Neural progenitor cell (in vitro differentiated cells): ENCODE results near the gene FUZ. TPM values are rescaled to one million over a fixed set of nuclear protein-coding genes. Genes with fewer than 3 reads are reported as not detected.
A peak's percentile ranks its signal among the peaks of the same experiment; 100 is the strongest.

Source experiments
- DNase-seq: peaks from one replicate; pipeline ENCODE4 v3.0.0-alpha.2; 2016; ENCODE audit warnings: low spot score
- H2AFZ ChIP-seq: fragments of 200-600 bp; sonication (generic); replicated peaks from 2 replicates; pipeline ENCODE4 v1.6.1; 2016; ENCODE audit warnings: antibody characterized with exemption
- H3F3A ChIP-seq: fragments of 200-600 bp; sonication (generic); 2 replicates; pipeline ENCODE4 v1.6.1; 2016; ENCODE audit warnings: antibody characterized with exemption, low read depth
- H3K27ac ChIP-seq: fragments of 200-600 bp; sonication (generic); 2 replicates; pipeline ENCODE4 v1.5.1; 2016; ENCODE audit warnings: mild to moderate bottlenecking
- H3K27me3 ChIP-seq: fragments of 200-600 bp; sonication (generic); 2 replicates; pipeline ENCODE4 v1.6.1; 2016; ENCODE audit warnings: mild to moderate bottlenecking, moderate library complexity
- H3K36me3 ChIP-seq: fragments of 200-600 bp; sonication (generic); 2 replicates; pipeline ENCODE4 v1.5.1; 2016
- H3K4me1 ChIP-seq: fragments of 200-600 bp; sonication (generic); 2 replicates; pipeline ENCODE4 v1.6.1; 2016; ENCODE audit warnings: mixed run types
- H3K4me2 ChIP-seq: fragments of 200-600 bp; sonication (generic); 2 replicates; pipeline ENCODE4 v1.6.1; 2016
- H3K4me3 ChIP-seq: fragments of 200-600 bp; sonication (generic); 2 replicates; pipeline ENCODE4 v1.5.1; 2016
- H3K79me2 ChIP-seq: fragments of 200-600 bp; sonication (generic); 2 replicates; pipeline ENCODE4 v1.6.1; 2016; ENCODE audit warnings: low read depth
- H3K9ac ChIP-seq: fragments of 200-600 bp; sonication (generic); 2 replicates; pipeline ENCODE4 v1.6.1; 2016
- H3K9me3 ChIP-seq: fragments of 200-600 bp; sonication (generic); 2 replicates; pipeline ENCODE4 v1.5.1; 2016; ENCODE audit warnings: low read depth
- H4K20me1 ChIP-seq: fragments of 200-600 bp; sonication (generic); 2 replicates; pipeline ENCODE4 v1.6.1; 2016; ENCODE audit warnings: low read depth
- H3K27ac Mint-ChIP-seq: 3 replicates; pipeline ENCODE4 v1.8.0; 2021; ENCODE audit warnings: mixed read lengths
- H3K27me3 Mint-ChIP-seq: 2 replicates; pipeline ENCODE4 v1.8.0; 2022; ENCODE audit warnings: low read depth, mild to moderate bottlenecking, inconsistent platforms, moderate library complexity, mixed read lengths; ENCODE audit not compliant: insufficient read depth
- H3K36me3 Mint-ChIP-seq: 3 replicates; pipeline ENCODE4 v1.8.0; 2021; ENCODE audit warnings: mixed read lengths
- H3K4me1 Mint-ChIP-seq: 3 replicates; pipeline ENCODE4 v1.8.0; 2021; ENCODE audit warnings: mixed read lengths
- H3K4me3 Mint-ChIP-seq: 3 replicates; pipeline ENCODE4 v1.8.0; 2021; ENCODE audit warnings: mild to moderate bottlenecking, moderate library complexity, mixed read lengths
- H3K9me3 Mint-ChIP-seq: 3 replicates; pipeline ENCODE4 v1.8.0; 2020; ENCODE audit warnings: mixed read lengths
- EZH2 ChIP-seq: fragments of 200-600 bp; sonication (generic); IDR thresholded peaks from 2 replicates; pipeline ENCODE4 v1.6.1; 2017; ENCODE audit warnings: antibody characterized with exemption, mild to moderate bottlenecking, moderate library complexity
- EZH2phosphoT487 ChIP-seq: fragments of 200-600 bp; sonication (generic); IDR thresholded peaks from 2 replicates; pipeline ENCODE4 v1.6.1; 2017; ENCODE audit warnings: antibody characterized with exemption
- total RNA-seq: library from RNA; depleted of rRNA; stranded (reverse); fragments of >200 nt; gene quantifications from 2 replicates; pipeline ENCODE4 v1.2.3, GENCODE V29; 2015; ENCODE audit warnings: low replicate concordance
- TF ChIP-seq, protein P1 (sequence below): fragments of 200-600 bp; sonication (generic); IDR thresholded peaks from 2 replicates; pipeline ENCODE4 v1.5.1; 2017; ENCODE audit warnings: antibody characterized with exemption, mild to moderate bottlenecking

FUZ gene
- total RNA-seq, 1 donor from 2014 or later = 24.6 TPM

DNA sequence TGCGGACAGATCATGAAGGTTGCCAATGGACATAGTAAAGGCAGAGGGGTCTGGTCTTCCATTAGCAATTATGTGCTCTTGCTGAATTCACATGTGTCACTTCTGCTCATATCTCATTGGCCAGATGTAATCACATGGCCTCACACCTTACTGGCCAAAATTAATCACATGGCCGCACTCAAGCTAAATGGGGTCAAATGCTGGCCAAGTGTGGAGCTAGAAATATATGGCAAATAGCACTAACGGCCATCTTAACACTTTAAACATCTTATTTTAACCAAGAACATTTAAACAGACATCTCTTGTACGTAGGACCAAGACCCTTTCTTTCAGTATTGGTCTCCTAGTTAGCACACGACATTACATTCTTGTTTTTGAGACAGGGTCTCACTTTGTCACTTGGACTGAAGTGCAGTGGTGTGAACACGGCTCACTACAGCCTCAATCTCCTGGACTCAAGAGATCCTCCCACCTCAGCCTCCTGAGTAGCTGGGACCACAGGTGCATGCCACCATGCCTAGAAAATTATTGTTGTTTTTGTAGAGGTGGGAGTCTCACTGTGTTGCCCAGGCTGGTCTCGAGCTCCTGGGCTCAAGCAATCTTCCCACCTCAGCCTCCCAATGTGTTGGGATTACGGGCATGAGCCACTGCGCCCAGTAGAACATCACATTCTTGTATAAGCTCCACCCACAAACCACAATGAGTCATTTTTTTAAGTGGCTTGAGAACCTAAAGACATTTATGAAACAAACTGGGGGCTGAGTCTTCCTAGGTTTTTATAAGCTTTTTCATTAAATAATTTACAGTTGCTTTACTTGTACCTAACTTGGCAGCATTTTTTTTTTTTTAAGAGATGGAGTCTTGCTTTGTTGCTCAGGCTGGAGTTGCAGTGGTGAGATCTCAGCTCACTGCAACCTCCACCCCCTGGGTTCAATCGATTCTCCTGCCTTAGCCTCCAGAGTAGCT is 34.9 kb upstream of the FUZ start:
- Histone ChIP-seq H3K4me2 (no peak overlapping the region), H3K9ac (no peak overlapping the region), H3K9me3 (no peaks in the 10 kb centered on the region), H3F3A (peaks cover 42% of the 10 kb centered on the region), H3K27ac (no peak overlapping the region), H4K20me1 (peaks cover 17% of the 10 kb centered on the region), H3K79me2 (peaks cover 38% of the 10 kb centered on the region), H3K4me3 (no peak overlapping the region), H3K27me3 (no peaks in the 10 kb centered on the region), H3K4me1 (peaks cover 10% of the 10 kb centered on the region), H3K36me3 (no peaks in the 10 kb centered on the region), H2AFZ (no peak overlapping the region)
- Mint-ChIP-seq H3K9me3 (peaks cover 15% of the 10 kb centered on the region), H3K27ac (no peak overlapping the region), H3K36me3 (peaks cover 28% of the 10 kb centered on the region), H3K27me3 (peaks cover 14% of the 10 kb centered on the region), H3K4me3 (no peak overlapping the region), H3K4me1 (peaks cover 16% of the 10 kb centered on the region)
- no peak for DNase-seq
- TF ChIP-seq EZH2phosphoT487 = no peak
- TF ChIP-seq EZH2 = no peak
- TF ChIP-seq, protein P1, sequence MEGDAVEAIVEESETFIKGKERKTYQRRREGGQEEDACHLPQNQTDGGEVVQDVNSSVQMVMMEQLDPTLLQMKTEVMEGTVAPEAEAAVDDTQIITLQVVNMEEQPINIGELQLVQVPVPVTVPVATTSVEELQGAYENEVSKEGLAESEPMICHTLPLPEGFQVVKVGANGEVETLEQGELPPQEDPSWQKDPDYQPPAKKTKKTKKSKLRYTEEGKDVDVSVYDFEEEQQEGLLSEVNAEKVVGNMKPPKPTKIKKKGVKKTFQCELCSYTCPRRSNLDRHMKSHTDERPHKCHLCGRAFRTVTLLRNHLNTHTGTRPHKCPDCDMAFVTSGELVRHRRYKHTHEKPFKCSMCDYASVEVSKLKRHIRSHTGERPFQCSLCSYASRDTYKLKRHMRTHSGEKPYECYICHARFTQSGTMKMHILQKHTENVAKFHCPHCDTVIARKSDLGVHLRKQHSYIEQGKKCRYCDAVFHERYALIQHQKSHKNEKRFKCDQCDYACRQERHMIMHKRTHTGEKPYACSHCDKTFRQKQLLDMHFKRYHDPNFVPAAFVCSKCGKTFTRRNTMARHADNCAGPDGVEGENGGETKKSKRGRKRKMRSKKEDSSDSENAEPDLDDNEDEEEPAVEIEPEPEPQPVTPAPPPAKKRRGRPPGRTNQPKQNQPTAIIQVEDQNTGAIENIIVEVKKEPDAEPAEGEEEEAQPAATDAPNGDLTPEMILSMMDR = no peak

DNA sequence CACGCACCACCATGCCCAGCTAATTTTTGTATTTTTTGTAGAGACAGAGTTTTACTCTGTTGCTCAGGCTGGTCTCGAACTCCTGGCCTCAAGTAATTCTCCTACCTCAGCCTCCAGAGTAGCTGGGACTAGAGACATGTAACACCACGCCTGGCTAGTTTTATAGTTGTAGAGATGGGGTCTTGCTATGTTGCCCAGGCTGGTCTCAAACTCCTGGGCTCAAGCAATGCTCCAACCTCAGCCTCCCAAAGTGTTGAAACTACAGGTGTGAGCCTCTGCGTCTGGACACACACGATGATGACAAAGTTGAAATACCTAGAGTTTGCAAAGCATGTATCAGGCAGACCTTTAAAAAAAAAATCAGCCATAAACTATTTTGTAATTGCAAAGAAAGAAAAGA is 33.3 kb upstream of the FUZ start:
- no peaks in the 10 kb centered on the region for H3K36me3 ChIP-seq
- Mint-ChIP-seq H3K4me1 (peaks cover 5% of the 10 kb centered on the region), H3K27me3 (peaks cover 6% of the 10 kb centered on the region), H3K27ac (no peak overlapping the region), H3K4me3 (peak overlapping the region; percentile 60), H3K9me3 (peaks cover 15% of the 10 kb centered on the region), H3K36me3 (peaks cover 27% of the 10 kb centered on the region)
- TF ChIP-seq, protein P1 = no peak
- no peak for TF ChIP-seq EZH2
- TF ChIP-seq EZH2phosphoT487 = no peak
- H3F3A ChIP-seq = peaks cover 35% of the 10 kb centered on the region
- H3K9me3 ChIP-seq = no peaks in the 10 kb centered on the region
- H3K4me1 ChIP-seq = no peaks in the 10 kb centered on the region
- H3K4me2 ChIP-seq = no peak overlapping the region
- no peak overlapping the region for H3K27ac ChIP-seq
- H3K27me3 ChIP-seq = no peaks in the 10 kb centered on the region
- DNase-seq = no peak
- H2AFZ ChIP-seq = no peak overlapping the region
- peaks cover 22% of the 10 kb centered on the region for H3K79me2 ChIP-seq
- H3K4me3 ChIP-seq = no peak overlapping the region
- no peak overlapping the region for H3K9ac ChIP-seq
- H4K20me1 ChIP-seq = peaks cover under 1% of the 10 kb centered on the region

DNA sequence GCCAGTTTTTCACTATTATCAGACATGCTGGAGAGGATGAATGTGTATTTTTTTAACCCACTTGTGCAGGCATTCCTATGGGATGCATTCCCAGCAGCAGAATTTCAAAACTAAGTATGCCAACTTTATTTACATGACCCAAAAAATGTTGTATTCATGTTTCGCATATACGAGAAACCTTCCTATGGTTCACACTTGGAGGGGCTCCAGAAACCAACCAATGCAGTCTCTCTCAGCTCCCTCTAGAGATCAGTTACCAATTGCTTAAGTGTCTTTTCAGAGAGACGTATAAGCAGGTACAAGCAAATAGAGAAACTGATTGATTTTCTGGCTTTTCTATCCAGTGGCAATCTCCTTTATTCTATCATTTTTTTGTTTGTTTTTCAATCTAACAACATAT is 32.3 kb upstream of the FUZ start:
- peaks cover 31% of the 10 kb centered on the region for H3K36me3 Mint-ChIP-seq
- TF ChIP-seq EZH2phosphoT487 (no peak), EZH2 (no peak)
- TF ChIP-seq, protein P1 = no peak
- H3K9me3 ChIP-seq = no peaks in the 10 kb centered on the region

More for the DNA sequence above, 32.3 kb upstream of the FUZ start:
- H3K27ac ChIP-seq = peak overlapping the region; percentile 14
- peaks cover 15% of the 10 kb centered on the region for H3K9me3 Mint-ChIP-seq
- no peak overlapping the region for H3K27ac Mint-ChIP-seq
- no peak overlapping the region for H3K9ac ChIP-seq
- no peak overlapping the region for H2AFZ ChIP-seq
- H3K27me3 ChIP-seq = no peaks in the 10 kb centered on the region
- H3K4me1 ChIP-seq = no peaks in the 10 kb centered on the region
- H3K79me2 ChIP-seq = peaks cover 21% of the 10 kb centered on the region
- H3F3A ChIP-seq = peaks cover 29% of the 10 kb centered on the region
- DNase-seq = no peak
- no peak overlapping the region for H3K4me2 ChIP-seq
- peaks cover 6% of the 10 kb centered on the region for H3K27me3 Mint-ChIP-seq
- no peak overlapping the region for H3K4me3 Mint-ChIP-seq
- no peaks in the 10 kb centered on the region for H4K20me1 ChIP-seq
- H3K4me3 ChIP-seq = no peak overlapping the region
- no peaks in the 10 kb centered on the region for H3K36me3 ChIP-seq
- H3K4me1 Mint-ChIP-seq = peaks cover 5% of the 10 kb centered on the region
